H1 (cell line): ENCODE data around the gene FAM8A1. TPM values are rescaled to one million over a fixed set of nuclear protein-coding genes. Genes with fewer than 3 reads are reported as not detected.

Experiments
- CTCF ChIA-PET: fragments of 300-600 bp; sonication (Branson Sonifier 250); formaldehyde crosslinking; loops from one replicate; lab custom pipeline; 2021; ENCODE audit not compliant: partially characterized antibody; lab: Charles Lee
- POLR2A ChIA-PET: fragments of 300-600 bp; sonication (Branson Sonifier 250); formaldehyde crosslinking; loops from one replicate; lab custom pipeline; 2021; ENCODE audit warnings: inconsistent platforms; ENCODE audit not compliant: partially characterized antibody; lab: Charles Lee
- DNase-seq, 2 experiments: peaks; one replicate each; pipeline versions ENCODE4 v3.0.0 to v3.0.0-alpha.2; 2010 to 2022; ENCODE audit warnings: low spot score in 2 of 2, low read depth in 1 of 2, mixed read lengths in 1 of 2
- FAIRE-seq: peaks from 2 replicates; lab custom pipeline; 2011; peaks lifted over from hg19 to GRCh38; lab: Jason Lieb, UNC
- H2AFZ ChIP-seq: 2 replicates; pipeline ENCODE4 v1.8.1; 2012; ENCODE audit warnings: low read length, inconsistent platforms
- H2AK5ac ChIP-seq: 2 replicates; pipeline ENCODE4 v1.6.1; 2013; ENCODE audit warnings: low read depth, low read length
- H2BK120ac ChIP-seq: replicated peaks from 2 replicates; pipeline ENCODE3; 2013; ENCODE audit warnings: low read depth, low read length, inconsistent platforms
- H2BK12ac ChIP-seq: 2 replicates; pipeline ENCODE4 v1.6.1; 2013; ENCODE audit warnings: low read depth, low read length
- H2BK15ac ChIP-seq: 2 replicates; pipeline ENCODE4 v1.6.1; 2013; ENCODE audit warnings: low read length
- H2BK20ac ChIP-seq: 2 replicates; pipeline ENCODE4 v1.6.1; 2013; ENCODE audit warnings: low read length
- H2BK5ac ChIP-seq: 2 replicates; pipeline ENCODE4 v1.6.1; 2013; ENCODE audit warnings: low read depth, low read length
- H3K14ac ChIP-seq: 2 replicates; pipeline ENCODE4 v1.6.1; 2013; ENCODE audit warnings: inconsistent platforms; ENCODE audit not compliant: insufficient read length
- H3K18ac ChIP-seq: 2 replicates; pipeline ENCODE4 v1.6.1; 2013; ENCODE audit warnings: low read length; ENCODE audit errors: extremely low read depth
- H3K23ac ChIP-seq: 2 replicates; pipeline ENCODE4 v1.6.1; 2013; ENCODE audit warnings: inconsistent platforms; ENCODE audit not compliant: insufficient read length
- H3K23me2 ChIP-seq: 2 replicates; pipeline ENCODE4 v1.6.1; 2013; ENCODE audit warnings: low read depth, low read length
- H3K27ac ChIP-seq: 2 replicates; pipeline ENCODE4 v1.6.1; 2011; ENCODE audit warnings: low read depth, low read length, inconsistent platforms
- H3K27me3 ChIP-seq, 4 experiments: replicated peaks in 1 of 4; 1 replicate in 1 of 4; 2 replicates in 3 of 4; pipeline versions ENCODE4 v1.6.1 to v1.8.1; 2011 to 2013; ENCODE audit warnings: low read length in 3 of 4, mild to moderate bottlenecking in 3 of 4, inconsistent platforms in 2 of 4, mixed read lengths in 2 of 4, moderate library complexity in 1 of 4; ENCODE audit not compliant: control insufficient read depth in 3 of 4, insufficient read depth in 3 of 4; ENCODE audit errors: extremely low read depth in 1 of 4
- H3K36me3 ChIP-seq, 4 experiments: 2 replicates each; pipeline versions ENCODE4 v1.6.1 to v1.8.1; 2011 to 2013; ENCODE audit warnings: mild to moderate bottlenecking in 4 of 4, low read length in 3 of 4, moderate library complexity in 2 of 4, control low read depth in 1 of 4, inconsistent platforms in 1 of 4; ENCODE audit not compliant: insufficient read depth in 4 of 4, control insufficient read depth in 2 of 4
- H3K4ac ChIP-seq: replicated peaks from 2 replicates; pipeline ENCODE3; 2013; ENCODE audit warnings: low read length, low read depth, mixed read lengths, inconsistent platforms; ENCODE audit not compliant: insufficient read length
- H3K4me1 ChIP-seq, 4 experiments: replicated peaks in 1 of 4; 1 replicate in 1 of 4; 2 replicates in 3 of 4; pipeline versions ENCODE4 v1.6.1 to v1.8.1; 2011 to 2013; ENCODE audit warnings: low read length in 3 of 4, inconsistent platforms in 2 of 4, mixed read lengths in 1 of 4; ENCODE audit not compliant: insufficient read depth in 4 of 4, control insufficient read depth in 3 of 4
- H3K4me2 ChIP-seq, 2 experiments: 2 replicates each; pipeline versions ENCODE4 v1.6.1 to v1.8.1; 2011 to 2013; ENCODE audit warnings: low read depth in 2 of 2, low read length in 2 of 2, control low read depth in 1 of 2, inconsistent platforms in 1 of 2, mild to moderate bottlenecking in 1 of 2; ENCODE audit not compliant: insufficient read depth in 1 of 2
- H3K4me3 ChIP-seq, 4 experiments: fragments of 200-600, 300-600 bp in 1 of 4; sonication (generic), shearing (Covaris generic), sonication (Bioruptor Twin) in 1 of 4; 2 replicates each; pipeline versions ENCODE4 v1.5.1 to v1.8.1; 2011 to 2016; ENCODE audit warnings: low read length in 4 of 4, low read depth in 3 of 4, control low read depth in 2 of 4, inconsistent platforms in 2 of 4, mild to moderate bottlenecking in 2 of 4, mixed read lengths in 1 of 4, moderate library complexity in 1 of 4; ENCODE audit not compliant: insufficient read depth in 2 of 4; ENCODE audit errors: extremely low read depth in 1 of 4
- H3K56ac ChIP-seq: replicated peaks from 2 replicates; pipeline ENCODE3; 2013; ENCODE audit warnings: low read depth, mild to moderate bottlenecking, mixed read lengths, low read length, inconsistent platforms; ENCODE audit not compliant: insufficient read length
- H3K79me1 ChIP-seq: 2 replicates; pipeline ENCODE4 v1.6.1; 2013; ENCODE audit warnings: low read depth, low read length, control low read depth
- H3K79me2 ChIP-seq, 2 experiments: 2 replicates each; pipeline versions ENCODE4 v1.6.1 to v1.8.1; 2012 to 2013; ENCODE audit warnings: low read length in 2 of 2, mild to moderate bottlenecking in 2 of 2, inconsistent platforms in 1 of 2; ENCODE audit not compliant: insufficient read depth in 2 of 2, control insufficient read depth in 1 of 2
- H3K9ac ChIP-seq, 4 experiments: replicated peaks in 1 of 4; 1 replicate in 1 of 4; 2 replicates in 3 of 4; pipeline versions ENCODE4 v1.6.1 to v1.8.1; 2011 to 2013; ENCODE audit warnings: low read depth in 3 of 4, low read length in 3 of 4, control low read depth in 2 of 4, mild to moderate bottlenecking in 2 of 4, moderate library complexity in 2 of 4, inconsistent platforms in 1 of 4; ENCODE audit errors: extremely low read depth in 1 of 4
- H3K9me3 ChIP-seq, 2 experiments: 2 replicates each; pipeline versions ENCODE4 v1.6.1 to v1.8.1; 2012 to 2013; ENCODE audit warnings: mild to moderate bottlenecking in 2 of 2, moderate library complexity in 2 of 2, control low read depth in 1 of 2, inconsistent platforms in 1 of 2, low read depth in 1 of 2, low read length in 1 of 2, mixed read lengths in 1 of 2; ENCODE audit not compliant: insufficient read depth in 2 of 2
- H4K20me1 ChIP-seq, 2 experiments: replicated peaks in 1 of 2; 2 replicates each; pipeline versions ENCODE3 to v1.8.1; 2011 to 2013; ENCODE audit warnings: inconsistent platforms in 2 of 2, low read length in 2 of 2, mild to moderate bottlenecking in 1 of 2; ENCODE audit not compliant: insufficient read depth in 2 of 2, control insufficient read depth in 1 of 2
- H4K5ac ChIP-seq: 2 replicates; pipeline ENCODE4 v1.6.1; 2013; ENCODE audit warnings: low read length, low read depth, mixed read lengths, inconsistent platforms; ENCODE audit not compliant: insufficient read length
- H4K8ac ChIP-seq: 2 replicates; pipeline ENCODE4 v1.8.0; 2013; ENCODE audit warnings: mild to moderate bottlenecking, moderate library complexity, low read length, inconsistent platforms; ENCODE audit not compliant: insufficient read depth; ENCODE audit errors: extremely low read depth
- H4K91ac ChIP-seq: replicated peaks from 2 replicates; pipeline ENCODE3; 2013; ENCODE audit warnings: low read length, mixed read lengths, inconsistent platforms; ENCODE audit not compliant: insufficient read length
- CBX8 ChIP-seq: fragments of 300-800, 300-1000 bp; sonication (generic); IDR thresholded peaks from 2 replicates; pipeline ENCODE4 v1.7.1; 2016; ENCODE audit warnings: low read depth, low read length, borderline replicate concordance
- KDM5A ChIP-seq: fragments of 200-600 bp; IDR thresholded peaks from 2 replicates; pipeline ENCODE4 v1.7.1; 2012; ENCODE audit warnings: mild to moderate bottlenecking, low read length, inconsistent platforms, mixed read lengths
- WGBS, 2 experiments: shearing (Covaris generic) in 1 of 2; methylation state at CpG; one replicate each; pipeline versions ENCODE4 v1.1.6 to v1.1.7; 2013 to 2015; ENCODE audit warnings: low lambda C conversion rate in 2 of 2, mixed read lengths in 2 of 2, inconsistent platforms in 1 of 2, low coverage in 1 of 2, missing lambda C conversion rate in 1 of 2; ENCODE audit not compliant: insufficient replicate concordance in 2 of 2, insufficient coverage in 1 of 2, insufficient read length in 1 of 2; ENCODE audit errors: extremely low coverage in 1 of 2, missing lambda C conversion rate in 1 of 2; 5-methylcytosine and 5-hydroxymethylcytosine counted together
- polyA plus RNA-seq, 7 experiments: library from polyadenylated mRNA; depleted of rRNA in 3 of 7; stranded (reverse) in 5 of 7; unstranded in 2 of 7; fragments of >200 nt in 5 of 7; fragments of 200-250 nt in 2 of 7; gene quantifications; 1 replicate in 5 of 7; 2 replicates in 1 of 7; 4 replicates in 1 of 7; pipeline versions ENCODE4 v1.2.1 to v1.2.3, GENCODE V29; 2011 to 2013; ENCODE audit warnings: missing spikeins in 2 of 7, mixed read lengths in 2 of 7
- total RNA-seq: library from RNA; stranded (reverse); fragmentation: NEBNext Ultra II Directional; extraction: Animal tissue kit (Norgen Biotek cat#: 25700); gene quantifications from 2 replicates; pipeline ENCODE4 v1.2.1, GENCODE V29; 2021
- TF ChIP-seq, protein P1 (sequence below): IDR thresholded peaks from 2 replicates; pipeline ENCODE4 v1.6.1; 2011; ENCODE audit warnings: low read length, improper control_type of control experiment

The FAM8A1 gene
- total and polyA plus RNA-seq, 2 of the 8 experiments (the other 6 are each of a cell fraction or from before 2014, with no cell fraction given): 3.4 to 9.2 TPM

- CTCF ChIA-PET: no interaction called here
- H3K56ac ChIP-seq: no peak overlapping the region
- H3K4me2 ChIP-seq: no peak overlapping the region
- no peak overlapping the region for H4K8ac ChIP-seq
- POLR2A ChIA-PET: no interaction called here
- H3K9me3 ChIP-seq: peaks cover 25 to 27% of the 10 kb centered on the region in 2 experiments; a peak in 3 of 4 replicates
- no peak overlapping the region for H3K4ac ChIP-seq
- no peaks in the 10 kb centered on the region for H3K23me2 ChIP-seq
- H3K79me2 ChIP-seq: no peaks in the 10 kb centered on the region
- H3K36me3 ChIP-seq: no peaks in the 10 kb centered on the region
- H2AK5ac ChIP-seq: no peak overlapping the region
- no peaks in the 10 kb centered on the region for H3K27me3 ChIP-seq
- H2BK15ac ChIP-seq: no peak overlapping the region
- DNase-seq (no peak), FAIRE-seq (no peak)
- H4K5ac ChIP-seq: no peak overlapping the region
- no peak overlapping the region for H2BK20ac ChIP-seq
- no peak for TF ChIP-seq KDM5A
- TF ChIP-seq, protein P1, sequence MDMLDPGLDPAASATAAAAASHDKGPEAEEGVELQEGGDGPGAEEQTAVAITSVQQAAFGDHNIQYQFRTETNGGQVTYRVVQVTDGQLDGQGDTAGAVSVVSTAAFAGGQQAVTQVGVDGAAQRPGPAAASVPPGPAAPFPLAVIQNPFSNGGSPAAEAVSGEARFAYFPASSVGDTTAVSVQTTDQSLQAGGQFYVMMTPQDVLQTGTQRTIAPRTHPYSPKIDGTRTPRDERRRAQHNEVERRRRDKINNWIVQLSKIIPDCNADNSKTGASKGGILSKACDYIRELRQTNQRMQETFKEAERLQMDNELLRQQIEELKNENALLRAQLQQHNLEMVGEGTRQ: no peak
- no peak for TF ChIP-seq CBX8
- H3K4me1 ChIP-seq: no peaks in the 10 kb centered on the region
- H2BK120ac ChIP-seq: no peak overlapping the region
- no peak overlapping the region for H3K4me3 ChIP-seq
- no peak overlapping the region for H2BK5ac ChIP-seq
- no peak overlapping the region for H3K9ac ChIP-seq
- H3K79me1 ChIP-seq: no peaks in the 10 kb centered on the region
- H3K18ac ChIP-seq: no peak overlapping the region
- H4K91ac ChIP-seq: no peak overlapping the region
- no peak overlapping the region for H2AFZ ChIP-seq
- WGBS, 2 experiments: 84% methylated on average over 3 of the region's 3 CpGs; no CpG with 5 or more reads in 1 of the 2 experiments
- no peak overlapping the region for H3K23ac ChIP-seq
- no peak overlapping the region for H3K14ac ChIP-seq
- H4K20me1 ChIP-seq: no peaks in the 10 kb centered on the region
- no peak overlapping the region for H3K27ac ChIP-seq
- H2BK12ac ChIP-seq: no peak overlapping the region
Observed at GRCh38 chr6:17565399-17565798, 34.7 kb upstream of the FAM8A1 start.
